Measurements from ENCODE around the gene BDH2.

BDH2 gene

GRCh38 chr4:103085555-103086196 is 14.0 kb downstream of the BDH2 start:
- no peak for DNase-seq (ENCODE audit: low read depth)

DNA sequence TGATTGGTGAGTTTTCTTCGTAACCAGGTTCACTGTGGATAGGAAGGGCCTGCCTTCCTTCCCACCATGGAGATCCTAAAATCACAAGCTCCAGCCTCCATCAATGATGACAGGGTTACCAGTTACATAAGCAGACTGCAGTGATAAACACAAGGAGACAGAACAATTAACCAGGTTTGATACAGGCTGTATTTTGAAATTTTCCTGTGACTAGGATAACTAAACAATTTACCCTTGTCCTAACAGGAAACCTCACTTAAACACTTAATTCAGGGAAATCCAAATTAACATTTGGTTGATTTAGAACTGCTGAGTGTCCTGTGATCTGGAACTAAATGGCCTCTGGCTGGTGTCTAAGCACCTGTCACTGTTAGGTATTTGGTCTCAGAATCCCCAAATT is 20.0 kb downstream of the BDH2 start:
- DNase-seq (ENCODE audit: low read depth): no peak

GRCh38 chr4:103076747-103077347 is 22.8 kb downstream of the BDH2 start, which contains the start of gene SLC9B2:
TSS of gene SLC9B2 (minus strand) at chr4:103076761. CDS start at chr4:103067550, 9,211 bp downstream.
- DNase-seq (ENCODE audit: low read depth): no peak

DNA sequence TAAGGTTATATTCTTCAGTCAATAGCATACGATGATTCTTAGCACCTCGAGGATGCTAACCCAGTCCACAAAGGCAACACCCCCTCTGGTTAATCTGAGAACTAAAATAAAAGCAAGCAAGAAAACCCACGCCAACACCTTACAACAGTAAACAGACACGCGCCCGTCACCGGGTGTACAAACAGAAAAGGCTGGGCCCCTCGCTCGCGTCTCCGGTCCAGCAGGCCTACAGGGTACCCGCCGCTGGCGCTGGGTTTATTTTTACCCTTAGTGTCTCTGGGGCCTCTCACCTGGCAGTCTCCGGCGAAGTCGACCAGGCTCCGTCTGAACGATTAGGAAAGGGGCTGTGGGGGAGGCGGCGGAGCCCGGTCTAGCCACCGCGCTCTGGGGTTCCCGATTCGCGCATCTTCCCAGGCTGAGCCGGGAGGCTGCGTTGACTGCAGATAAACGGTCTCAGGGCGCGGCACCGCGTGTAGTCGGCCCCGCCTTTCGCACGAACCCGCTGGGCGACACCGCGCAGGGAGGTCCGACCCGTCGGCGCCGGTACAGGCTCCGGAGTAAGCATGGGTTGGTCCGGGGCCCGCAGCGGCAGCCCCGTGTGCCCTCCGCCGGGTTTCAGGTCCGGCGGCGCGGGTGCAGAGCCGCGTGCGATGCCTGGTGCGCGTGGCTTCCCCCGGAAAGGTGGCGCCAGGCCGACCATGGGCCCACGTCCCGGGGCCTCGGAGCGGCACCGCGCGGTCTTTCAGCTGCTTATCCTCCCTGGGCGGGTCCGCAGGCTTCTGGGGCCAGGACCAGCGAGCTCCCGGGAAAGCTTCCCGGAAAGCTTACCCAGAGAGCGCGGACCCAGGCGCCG is 23.5 kb downstream of the BDH2 start:
- peak; percentile 39 for DNase-seq (ENCODE audit: low read depth)

DNA sequence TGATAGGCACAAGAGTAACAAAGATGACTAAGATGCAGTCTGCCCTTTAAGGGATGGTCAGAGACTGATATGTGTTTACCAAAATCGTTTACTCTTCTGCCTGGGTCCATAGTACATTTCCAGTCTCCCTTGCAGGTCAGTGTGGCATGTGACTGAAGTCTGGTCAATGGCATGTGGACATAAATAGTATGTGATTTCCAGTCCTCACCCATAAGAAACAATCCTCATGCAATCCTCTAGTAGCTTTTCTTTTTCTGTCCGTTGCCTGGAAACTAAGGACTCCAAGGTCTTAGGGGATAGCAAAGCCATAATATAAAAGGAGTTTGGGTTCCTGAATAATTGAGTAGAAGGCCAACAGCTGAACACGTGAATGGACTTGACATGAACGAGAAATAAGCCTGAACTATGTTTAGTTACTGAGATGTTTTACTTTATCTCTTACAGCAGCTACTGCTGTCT is 24.2 kb downstream of the BDH2 start:
- DNase-seq (ENCODE audit: low read depth): no peak

- no peak for DNase-seq (ENCODE audit: low read depth)
Measured at GRCh38 chr4:103074744-103075434, 24.7 kb downstream of the BDH2 start.

DNA sequence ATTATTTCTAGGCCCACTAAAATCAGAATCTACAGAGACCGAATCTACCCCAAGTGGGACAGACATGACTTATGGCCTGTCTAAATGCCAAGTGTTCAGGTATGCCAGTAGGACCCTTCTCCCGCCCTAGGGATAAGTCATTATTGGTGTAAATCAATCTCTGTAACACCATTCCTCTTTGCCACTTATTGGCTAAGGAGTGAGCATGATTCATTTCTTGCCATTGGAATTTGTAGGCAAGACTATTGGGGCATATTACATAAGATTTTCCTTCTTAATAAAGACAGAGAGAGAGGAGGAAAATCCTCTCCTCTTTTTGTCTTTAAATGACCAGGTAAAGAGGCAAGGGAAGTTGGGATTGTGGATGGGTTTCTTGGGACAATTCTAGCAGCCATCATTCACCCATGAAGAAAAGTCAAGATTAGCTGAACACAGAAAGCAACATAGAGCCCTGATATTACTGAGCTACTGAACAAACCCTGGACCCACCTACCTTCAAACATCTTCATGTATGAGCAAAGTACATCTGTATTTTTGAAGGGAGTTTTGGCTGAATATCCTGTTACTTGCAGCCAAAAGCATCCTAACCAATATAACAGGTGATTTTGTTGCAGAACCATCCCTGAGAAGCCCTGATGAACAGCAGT is 25.7 kb downstream of the BDH2 start:
- no peak for DNase-seq (ENCODE audit: low read depth)

DNA sequence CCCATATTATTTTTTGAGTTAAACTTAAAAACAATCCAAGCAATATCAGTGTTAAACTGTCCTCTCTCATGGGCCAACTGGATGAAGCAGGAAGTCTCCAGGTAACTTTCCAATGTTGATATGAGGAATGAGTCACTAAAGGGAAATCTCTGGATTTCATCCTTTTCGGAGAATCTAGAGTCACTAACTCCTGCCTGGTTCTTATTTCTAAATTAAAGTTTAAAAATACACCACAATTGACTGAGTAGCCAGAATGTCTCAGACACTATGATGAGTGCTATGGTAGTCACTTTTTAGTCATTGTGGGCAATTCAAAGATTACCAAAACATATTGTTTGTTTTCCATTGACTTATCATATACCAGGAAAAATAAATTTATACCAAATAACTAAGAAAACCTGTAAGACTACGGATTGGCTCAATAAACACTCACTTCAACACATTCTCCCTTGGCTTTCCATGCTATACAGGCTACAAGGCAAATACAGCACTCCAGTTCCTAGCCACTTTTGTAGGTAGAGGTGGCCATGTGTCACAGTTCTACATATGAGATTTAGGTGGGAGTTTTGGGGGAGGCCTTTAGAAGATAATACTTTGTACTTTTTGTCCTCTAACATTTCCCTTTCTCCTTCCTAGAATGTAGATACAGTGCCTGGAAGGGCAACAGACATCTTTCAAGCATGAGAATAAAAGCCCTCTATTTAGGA is 31.6 kb downstream of the BDH2 start:
- no peak for DNase-seq (ENCODE audit: low read depth)

DNA sequence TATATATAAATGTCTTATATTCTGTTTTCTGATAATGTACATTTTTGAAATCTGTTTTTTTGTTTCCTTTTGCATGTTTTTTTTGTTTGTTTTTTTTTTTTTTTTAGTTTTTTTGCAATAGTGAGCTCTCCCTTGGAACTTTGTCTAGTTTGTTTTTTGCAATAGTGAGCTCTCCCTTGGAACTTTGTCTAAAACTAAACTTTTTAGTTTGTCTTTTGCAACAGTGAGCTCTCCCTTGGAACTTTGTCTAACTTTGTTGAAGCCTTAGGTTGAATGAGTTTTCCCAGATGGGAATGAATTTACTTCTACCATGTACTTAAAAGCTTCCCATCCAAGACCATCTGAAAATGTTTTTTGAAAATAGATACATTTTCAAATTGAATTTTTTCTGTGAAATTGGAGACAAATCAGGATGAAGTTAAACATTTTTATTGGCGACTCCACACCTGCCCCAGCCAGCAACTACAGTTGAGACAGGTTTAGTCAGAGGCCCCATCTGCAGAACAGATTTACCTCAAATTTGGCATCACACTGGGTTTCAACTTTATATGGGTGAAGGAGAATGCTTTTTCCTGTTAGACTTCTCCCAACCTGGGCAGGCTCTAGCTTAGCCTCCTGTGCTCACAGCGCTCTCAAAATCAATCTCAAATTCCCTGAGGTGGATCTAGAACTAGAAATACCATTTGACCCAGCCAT is 39.0 kb downstream of the BDH2 start:
- DNase-seq (ENCODE audit: low read depth): no peak

DNA sequence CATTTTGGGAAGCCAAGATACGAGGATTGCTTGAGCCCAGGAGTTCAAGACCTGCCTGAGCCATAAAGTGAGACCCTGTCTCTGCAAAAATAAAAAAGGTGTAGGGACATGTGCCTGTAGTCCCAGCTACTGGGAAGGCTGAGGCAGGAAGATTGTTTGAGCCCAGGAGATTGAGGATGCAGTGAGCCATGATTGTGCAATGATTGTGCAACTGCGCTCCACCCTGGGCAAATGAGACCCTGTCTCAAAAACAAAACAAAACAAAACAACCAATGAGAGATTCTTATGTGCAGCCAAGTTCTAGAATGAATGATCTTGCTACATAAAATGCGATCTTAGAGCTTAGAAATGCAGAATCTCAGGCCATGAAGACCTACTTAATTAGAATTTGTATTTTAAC is 45.6 kb downstream of the BDH2 start:
- no peak for DNase-seq (ENCODE audit: low read depth)

DNA sequence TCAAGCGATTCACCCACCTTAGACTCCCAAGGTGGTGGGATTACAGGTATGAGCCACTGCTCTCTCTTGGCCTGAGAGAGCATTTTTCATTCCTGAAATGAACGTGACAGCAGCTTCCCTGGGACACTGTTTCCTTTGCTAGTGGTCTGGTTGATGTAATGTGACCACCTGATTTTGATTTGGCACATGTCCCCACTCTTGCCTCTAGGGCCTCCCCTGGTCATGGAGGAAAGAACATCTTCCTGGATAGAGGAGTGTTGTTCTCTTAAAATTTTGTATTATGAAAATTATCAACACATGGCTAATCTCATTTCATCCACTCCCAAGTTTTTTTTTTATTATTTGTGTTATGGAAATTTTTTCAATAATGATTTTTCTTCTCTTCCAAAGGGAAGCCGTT is 46.9 kb downstream of the BDH2 start:
- no peak for DNase-seq (ENCODE audit: low read depth)

GRCh38 chr4:103052145-103052544 is 47.5 kb downstream of the BDH2 start:
- no peak for DNase-seq (ENCODE audit: low read depth)

DNA sequence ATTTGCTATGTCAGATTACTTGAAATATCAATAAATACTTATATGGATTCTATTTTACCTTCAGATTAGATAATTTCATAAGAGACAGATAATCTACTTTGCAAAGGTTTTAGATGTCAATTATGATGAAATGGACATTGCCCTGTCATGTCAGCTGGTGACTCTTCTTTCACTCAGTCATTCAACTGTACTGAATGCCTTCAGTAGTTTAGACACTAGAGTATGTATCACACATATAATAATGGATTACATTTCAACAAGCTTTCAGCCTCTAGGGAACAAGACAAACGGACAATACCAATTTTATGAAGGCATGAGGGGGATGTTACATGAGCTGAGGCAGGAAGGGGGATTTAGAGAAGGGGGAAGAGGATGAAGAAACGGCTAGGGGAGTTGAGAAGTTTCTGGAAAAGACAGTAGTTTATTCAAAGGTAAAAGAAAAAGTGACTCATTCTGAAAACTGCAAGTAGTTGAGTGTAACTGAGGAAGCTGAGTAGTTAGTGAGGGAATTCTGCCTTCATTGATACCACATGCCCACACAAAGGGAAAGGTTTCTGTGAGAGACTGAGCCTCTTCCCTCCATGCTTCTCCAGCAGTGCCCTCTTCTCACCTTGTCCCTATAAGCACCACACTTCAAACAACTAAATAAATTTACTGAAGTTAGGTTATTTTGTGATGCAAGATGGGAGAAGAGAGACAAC is 48.7 kb downstream of the BDH2 start:
- DNase-seq (ENCODE audit: low read depth): no peak

- DNase-seq (ENCODE audit: low read depth): no peak
Measured at GRCh38 chr4:103046416-103047290, 53.0 kb downstream of the BDH2 start.

DNA sequence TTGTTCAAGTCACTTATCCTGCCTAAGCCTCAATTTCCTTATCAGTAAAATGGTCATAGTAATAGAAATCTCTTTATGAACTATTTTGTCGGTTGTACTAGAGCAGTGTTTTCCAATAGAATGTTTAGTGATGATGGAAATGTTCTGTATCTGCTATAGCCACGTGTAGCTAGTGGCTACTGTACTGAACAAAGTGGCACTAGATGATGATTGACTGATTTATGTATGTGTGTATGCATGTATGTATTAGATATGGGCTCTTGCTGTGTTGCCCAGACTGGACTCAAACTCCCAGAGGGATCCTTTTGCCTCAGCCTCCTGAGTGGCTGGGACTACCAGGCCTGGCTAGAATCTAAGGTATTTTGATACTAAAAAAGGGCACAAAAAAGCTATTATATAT is 55.5 kb downstream of the BDH2 start:
- no peak for DNase-seq (ENCODE audit: low read depth)

- no peak for DNase-seq (ENCODE audit: low read depth)
Measured at GRCh38 chr4:103036169-103036568, 63.5 kb downstream of the BDH2 start.

DNA sequence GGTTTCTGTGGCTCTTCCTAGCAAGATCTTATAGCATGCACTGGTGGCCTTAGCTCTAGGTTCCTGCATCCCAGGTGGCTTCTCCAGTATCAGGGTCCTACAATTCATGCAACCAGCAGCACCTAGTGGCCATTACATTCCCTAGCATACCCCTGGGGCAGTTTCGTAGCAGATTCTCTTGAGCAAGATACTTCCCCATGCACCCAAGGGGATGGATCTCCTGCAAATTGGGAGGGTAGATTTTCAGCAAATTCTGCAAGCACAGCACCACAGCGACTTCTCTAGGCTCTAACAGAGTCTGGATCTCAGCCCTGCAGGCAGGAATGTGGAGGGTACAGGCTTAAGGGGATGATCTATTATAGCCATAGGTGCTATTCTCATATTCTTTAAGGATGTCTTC is 67.1 kb downstream of the BDH2 start:
- DNase-seq (ENCODE audit: low read depth): no peak

DNA sequence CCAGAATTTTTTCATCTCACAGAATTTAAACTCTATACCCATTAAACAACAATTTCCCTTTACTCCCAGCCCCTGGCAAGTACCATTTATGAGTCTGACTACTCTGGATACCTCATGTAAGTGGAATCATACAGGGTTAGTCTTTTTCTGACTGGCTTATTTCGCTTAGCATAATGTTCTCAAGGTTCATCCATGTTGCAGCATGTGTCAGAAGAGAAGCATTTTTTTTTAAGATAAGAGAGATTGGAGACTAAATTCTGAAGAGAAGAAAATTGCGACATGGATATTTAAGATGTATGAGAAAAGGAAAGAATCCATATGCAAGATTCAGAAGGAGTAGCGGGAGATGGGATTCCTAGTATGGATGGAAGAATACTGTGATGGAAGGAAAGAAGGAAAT is 68.8 kb downstream of the BDH2 start:
- DNase-seq (ENCODE audit: low read depth): no peak

GRCh38 chr4:103029300-103029699 is 70.3 kb downstream of the BDH2 start:
- no peak for DNase-seq (ENCODE audit: low read depth)
